Effector CD8-positive, alpha-beta T cell (primary cell): Measurements from ENCODE around the gene PLEKHJ1.

Experiments
- DNase-seq: peaks from one replicate; lab custom pipeline; 2025; lab: John Stamatoyannopoulos, UW

The PLEKHJ1 gene

DNA sequence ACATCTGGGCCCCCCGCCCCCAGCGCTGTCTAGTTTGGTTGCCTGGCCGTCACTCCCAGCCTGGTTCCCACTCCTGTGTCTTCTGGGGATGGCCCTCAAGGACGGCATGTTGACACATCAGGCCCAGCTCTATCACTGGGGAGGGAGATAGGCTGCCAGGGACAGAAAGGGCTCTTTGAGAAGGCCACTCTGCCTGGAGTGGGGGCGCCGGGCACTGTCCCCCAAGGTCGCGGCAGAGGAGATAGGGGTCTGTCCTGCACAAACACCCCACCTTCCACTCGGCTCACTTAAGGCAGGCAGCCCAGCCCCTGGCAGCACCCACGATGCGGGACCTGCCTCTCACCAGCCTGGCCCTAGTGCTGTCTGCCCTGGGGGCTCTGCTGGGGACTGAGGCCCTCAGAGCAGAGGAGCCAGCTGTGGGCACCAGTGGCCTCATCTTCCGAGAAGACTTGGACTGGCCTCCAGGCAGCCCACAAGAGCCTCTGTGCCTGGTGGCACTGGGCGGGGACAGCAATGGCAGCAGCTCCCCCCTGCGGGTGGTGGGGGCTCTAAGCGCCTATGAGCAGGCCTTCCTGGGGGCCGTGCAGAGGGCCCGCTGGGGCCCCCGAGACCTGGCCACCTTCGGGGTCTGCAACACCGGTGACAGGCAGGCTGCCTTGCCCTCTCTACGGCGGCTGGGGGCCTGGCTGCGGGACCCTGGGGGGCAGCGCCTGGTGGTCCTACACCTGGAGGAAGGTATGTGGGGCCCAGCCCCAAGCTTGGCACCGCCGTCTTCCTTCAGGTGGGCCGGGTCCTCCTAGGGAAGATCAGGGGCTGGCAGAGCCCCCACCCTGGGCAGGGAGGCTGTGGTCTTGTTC is 13.1 kb upstream of the PLEKHJ1 start, which contains the start of gene AMH:
Gene AMH, plus strand, starts transcription at position 314 of the 857 bp plus-strand sequence. Its CDS starts 10 bp downstream, at position 324.
- no peak for DNase-seq

GRCh38 chr19:2248136-2249009 is 12.2 kb upstream of the PLEKHJ1 start:
- no peak for DNase-seq

- DNase-seq: no peak
Observed at GRCh38 chr19:2247433-2248101, 11.4 kb upstream of the PLEKHJ1 start.

DNA sequence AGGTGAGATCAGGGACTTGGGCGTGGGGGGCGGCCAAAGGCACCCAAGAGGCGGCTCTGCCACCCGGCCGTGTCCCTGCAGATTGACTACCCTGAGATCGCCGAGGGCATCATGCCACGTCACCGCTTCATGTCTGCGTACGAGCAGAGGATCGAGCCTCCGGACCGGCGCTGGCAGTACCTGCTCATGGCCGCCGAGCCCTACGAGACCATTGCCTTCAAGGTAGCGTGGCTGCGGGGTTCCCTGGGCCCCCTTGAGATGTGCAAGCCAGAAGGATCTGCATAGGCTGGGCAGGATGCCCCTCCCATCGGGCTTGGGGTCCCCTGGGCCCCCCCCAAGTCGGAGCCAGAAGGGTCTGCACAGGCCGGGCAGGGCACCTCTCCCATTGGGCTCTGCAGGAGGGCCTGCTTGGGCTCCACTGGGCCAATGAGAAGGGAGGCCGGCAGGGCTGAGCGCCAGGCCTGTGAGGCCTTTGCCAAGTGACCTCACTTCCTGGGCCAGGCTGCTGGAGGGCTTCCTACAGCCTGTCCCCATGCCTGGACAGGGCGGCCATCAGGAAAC is 10.8 kb upstream of the PLEKHJ1 start:
- DNase-seq: no peak

DNA sequence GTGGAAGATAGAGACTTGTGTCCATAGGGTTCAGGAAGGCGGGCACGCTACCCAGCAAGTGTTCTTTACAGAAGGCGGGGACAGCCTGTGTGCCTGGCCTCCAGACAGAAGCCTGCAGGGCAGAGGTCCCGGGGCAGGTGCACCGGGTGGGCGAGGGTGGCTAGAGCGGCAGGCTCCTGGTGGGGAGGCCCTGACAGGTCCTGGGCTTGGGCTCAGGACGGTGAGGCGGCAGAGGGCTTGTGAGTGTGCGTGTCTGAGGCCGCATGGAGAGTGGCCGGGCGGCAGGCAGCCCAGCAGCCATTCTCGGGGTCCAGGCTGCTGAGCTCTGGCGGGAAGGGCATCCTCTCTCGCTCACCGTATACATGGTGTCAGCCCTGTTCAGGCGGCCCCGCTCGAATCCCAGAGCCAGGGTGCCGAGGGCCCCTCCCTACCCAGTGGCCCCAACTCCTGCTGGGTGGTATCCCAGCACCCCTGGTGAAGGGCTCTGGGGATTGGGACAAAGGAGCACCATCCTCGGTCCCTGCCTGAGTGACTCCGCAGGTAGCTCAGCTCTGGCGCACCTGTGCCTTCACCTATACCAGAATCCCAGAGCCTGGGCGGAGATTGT is 10.0 kb upstream of the PLEKHJ1 start:
- no peak for DNase-seq

GRCh38 chr19:2245273-2245672 is 9.1 kb upstream of the PLEKHJ1 start:
- no peak for DNase-seq

- DNase-seq: no peak
Observed at GRCh38 chr19:2244486-2244885, 8.4 kb upstream of the PLEKHJ1 start.

- DNase-seq: no peak
Observed at GRCh38 chr19:2244125-2244411, 7.9 kb upstream of the PLEKHJ1 start.

- no peak for DNase-seq
Observed at GRCh38 chr19:2243274-2244124, 7.4 kb upstream of the PLEKHJ1 start.

GRCh38 chr19:2242816-2243215 is 6.7 kb upstream of the PLEKHJ1 start:
- DNase-seq: no peak

- DNase-seq: no peak
Observed at GRCh38 chr19:2242092-2242537, 6.0 kb upstream of the PLEKHJ1 start.

DNA sequence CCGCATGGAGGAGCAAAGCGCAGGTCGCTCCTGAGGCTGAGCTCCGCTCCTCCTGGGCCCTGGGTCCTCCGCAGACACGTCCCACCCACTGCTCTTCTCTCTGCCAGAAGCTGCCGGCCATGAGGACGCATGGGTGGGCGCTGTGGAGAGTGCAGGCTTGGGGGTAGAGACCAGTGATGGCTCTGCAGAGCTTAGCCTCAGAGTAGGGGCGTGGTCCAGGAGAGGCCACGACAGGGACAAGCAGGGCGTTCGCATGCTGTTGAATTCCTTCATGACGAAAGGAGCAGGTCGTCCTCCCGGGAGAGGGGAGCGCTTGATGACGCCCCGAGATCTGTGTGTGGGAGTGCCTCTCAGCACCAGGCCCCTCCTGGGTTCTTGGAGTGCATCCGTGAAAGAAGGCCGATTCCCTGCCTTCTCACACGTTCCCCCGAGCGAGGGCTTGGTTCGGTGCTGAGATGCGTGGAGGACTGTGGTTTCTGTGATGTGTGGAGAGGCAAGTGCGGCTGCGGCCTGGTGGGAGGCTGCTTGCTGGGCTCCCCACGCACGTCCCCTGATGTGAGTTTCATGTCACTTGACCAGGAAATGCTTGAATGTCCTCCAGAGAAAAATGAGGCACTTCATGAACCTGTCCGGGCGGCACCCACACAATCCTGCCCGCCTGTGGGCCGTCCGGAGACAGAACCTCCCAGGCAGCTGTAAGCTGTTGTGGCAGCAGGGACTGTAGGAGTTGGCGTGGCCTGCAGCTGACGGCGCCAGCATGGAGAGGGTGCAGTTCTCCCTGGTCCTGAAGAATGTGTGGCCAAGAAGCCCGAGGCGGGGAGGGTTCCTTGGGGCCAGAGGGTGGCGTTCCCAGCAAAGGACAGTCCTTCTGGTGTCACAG is 5.0 kb upstream of the PLEKHJ1 start:
- DNase-seq: no peak

- DNase-seq: peak; percentile 27
Observed at GRCh38 chr19:2239771-2240770, 3.9 kb upstream of the PLEKHJ1 start.

- no peak for DNase-seq
Observed at GRCh38 chr19:2239173-2239572, 3.0 kb upstream of the PLEKHJ1 start.

GRCh38 chr19:2237869-2238153 is 1.7 kb upstream of the PLEKHJ1 start:
- DNase-seq: no peak

GRCh38 chr19:2237051-2237868 is 1.1 kb upstream of the PLEKHJ1 start:
- DNase-seq: no peak

DNA sequence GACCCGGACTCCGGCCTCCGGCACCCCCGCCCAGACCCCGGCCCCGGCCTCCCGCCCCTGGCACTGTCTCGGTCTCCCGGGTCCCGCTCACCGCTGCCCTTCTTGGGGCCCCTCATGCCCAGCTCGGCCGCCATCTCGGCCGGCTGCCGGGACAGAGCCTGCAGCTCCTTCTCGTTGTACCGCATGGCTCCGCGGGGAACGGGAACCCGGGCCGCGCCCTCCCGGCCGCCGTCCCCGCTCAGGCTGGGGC is 140 bp downstream of the PLEKHJ1 start:
- no peak for DNase-seq
